Activated CD8-positive, alpha-beta memory T cell treated with anti-CD3 and anti-CD28 coated beads, Interleukin-2, amount 10 ng/mL, durations not matched to agents 7 days and 5 days (primary cell): ENCODE results near the gene ERC2. TPM values are rescaled to one million over a fixed set of nuclear protein-coding genes. Genes with fewer than 3 reads are reported as not detected.

Source experiments
- ATAC-seq: fragments of 150-1000 bp; cut with Tn5 transposase; one replicate; pipeline ENCODE4 v1.10.0; 2021; ENCODE audit warnings: moderate library complexity
- CTCF ChIA-PET: fragments of 350-600 bp; sonication (Branson Sonifier 250); formaldehyde crosslinking; loops from one replicate; lab custom pipeline; 2021; ENCODE audit warnings: antibody characterized with exemption; lab: Charles Lee
- DNase-seq: peaks from one replicate; pipeline ENCODE4 v3.0.0-alpha.2; 2020
- H3K27ac Mint-ChIP-seq: one replicate; pipeline ENCODE4 v1.8.0; 2021; ENCODE audit warnings: mild to moderate bottlenecking, mixed read lengths
- H3K27me3 Mint-ChIP-seq: one replicate; pipeline ENCODE4 v1.8.0; 2021; ENCODE audit warnings: mixed read lengths
- H3K36me3 Mint-ChIP-seq: one replicate; pipeline ENCODE4 v1.8.0; 2021; ENCODE audit warnings: mild to moderate bottlenecking, mixed read lengths
- H3K4me1 Mint-ChIP-seq: one replicate; pipeline ENCODE4 v1.8.0; 2021; ENCODE audit warnings: mixed read lengths
- H3K4me3 Mint-ChIP-seq: one replicate; pipeline ENCODE4 v1.8.0; 2021; ENCODE audit warnings: mild to moderate bottlenecking, moderate library complexity, mixed read lengths
- H3K9me3 Mint-ChIP-seq: one replicate; pipeline ENCODE4 v1.8.0; 2022; ENCODE audit warnings: low read depth, mixed read lengths
- total RNA-seq, 2 experiments: library from RNA; stranded (reverse); gene quantifications; one replicate each; pipeline ENCODE4 v1.2.3, GENCODE V29; 2021

ERC2 gene
- total RNA-seq, 2 experiments from 2014 or later, result not detected

- H3K36me3 Mint-ChIP-seq, result no peaks in the 10 kb centered on the region
- DNase-seq (no peak), ATAC-seq (no peak)
- CTCF ChIA-PET, result no interaction called here
- H3K9me3 Mint-ChIP-seq, result no peaks in the 10 kb centered on the region
- no peak overlapping the region for H3K4me3 Mint-ChIP-seq
- peaks cover 18% of the 10 kb centered on the region for H3K27me3 Mint-ChIP-seq
- H3K27ac Mint-ChIP-seq, result no peak overlapping the region
- H3K4me1 Mint-ChIP-seq, result no peaks in the 10 kb centered on the region
These were observed 158.8 kb downstream of the ERC2 start for GRCh38 chr3:56309465-56309864.

- no peak overlapping the region for H3K27ac Mint-ChIP-seq
- no peak overlapping the region for H3K4me3 Mint-ChIP-seq
- H3K27me3 Mint-ChIP-seq, result peaks cover 21% of the 10 kb centered on the region
- no peaks in the 10 kb centered on the region for H3K9me3 Mint-ChIP-seq
- peaks cover 3% of the 10 kb centered on the region for H3K4me1 Mint-ChIP-seq
- CTCF ChIA-PET, result interaction anchor here (1.0 kb wide), 1 partner anchor 48 kb away, joined by 3 read pairs; no protein-coding TSS in a partner anchor
- no peaks in the 10 kb centered on the region for H3K36me3 Mint-ChIP-seq
- ATAC-seq (no peak), DNase-seq (no peak)
These were observed 159.8 kb downstream of the ERC2 start for GRCh38 chr3:56308471-56308870.

- ATAC-seq (no peak), DNase-seq (no peak)
- Mint-ChIP-seq H3K27ac (no peak overlapping the region), H3K4me3 (no peak overlapping the region), H3K9me3 (no peaks in the 10 kb centered on the region), H3K27me3 (peaks cover 28% of the 10 kb centered on the region), H3K36me3 (no peaks in the 10 kb centered on the region), H3K4me1 (peaks cover 3% of the 10 kb centered on the region)
- CTCF ChIA-PET, result interaction anchor here (1.1 to 1.4 kb wide), 3 partner anchors 10 to 14 kb away, joined by 3 to 6 read pairs (median 5); no protein-coding TSS in a partner anchor
These were observed 164.2 kb downstream of the ERC2 start for GRCh38 chr3:56304069-56304468.

DNA sequence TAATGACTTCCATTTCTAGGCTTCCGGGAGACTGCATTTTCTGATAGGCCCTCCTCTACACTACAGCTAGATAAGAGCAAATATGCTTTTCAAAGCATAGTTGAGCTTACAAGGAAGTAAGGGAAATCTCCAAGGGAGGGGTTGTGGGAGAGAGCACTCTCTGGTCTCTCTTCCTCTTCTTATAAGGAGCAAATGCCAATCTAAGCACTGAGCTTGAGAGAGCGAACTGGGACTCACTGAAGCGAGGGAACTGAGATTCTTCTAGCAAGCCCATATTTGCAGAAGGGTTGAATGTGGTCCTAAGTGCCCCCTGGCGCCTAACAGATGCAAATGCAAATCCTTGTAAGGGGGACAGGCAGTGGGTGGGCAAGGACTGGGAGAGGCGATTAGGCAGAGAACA lies 164.8 kb downstream of the ERC2 start:
- Mint-ChIP-seq H3K4me1 (peaks cover 3% of the 10 kb centered on the region), H3K4me3 (no peak overlapping the region), H3K36me3 (no peaks in the 10 kb centered on the region), H3K27me3 (peaks cover 24% of the 10 kb centered on the region), H3K27ac (no peak overlapping the region), H3K9me3 (no peaks in the 10 kb centered on the region)
- CTCF ChIA-PET, result interaction anchor here (0.7 to 1.4 kb wide), 5 partner anchors 9 to 100 kb away, joined by 3 to 6 read pairs (median 4); no protein-coding TSS in a partner anchor
- ATAC-seq (peak; percentile 45), DNase-seq (peak; percentile 46)

DNA sequence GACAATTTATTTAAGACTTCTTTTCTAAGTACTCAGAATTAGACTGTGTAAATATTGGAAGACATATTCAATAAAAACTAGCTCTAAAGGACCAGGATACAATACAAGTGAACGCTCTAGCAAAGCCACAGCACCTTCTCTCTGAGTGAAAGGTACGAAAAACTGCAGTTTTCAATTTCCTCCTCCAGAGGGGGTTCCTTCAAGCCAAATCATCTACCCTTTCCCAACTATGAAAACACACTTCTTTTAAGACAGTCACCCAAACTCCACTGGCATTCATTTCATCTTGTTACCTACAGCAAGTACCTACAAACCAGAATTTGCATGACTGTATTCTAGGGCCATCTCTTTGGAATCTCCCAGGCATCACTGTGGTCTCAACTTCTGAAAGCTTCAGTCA lies 165.8 kb downstream of the ERC2 start:
- CTCF ChIA-PET, result interaction anchor here (1.1 to 1.5 kb wide), 2 partner anchors 51 to 99 kb away, joined by 4 to 5 read pairs; no protein-coding TSS in a partner anchor
- H3K27ac Mint-ChIP-seq, result no peak overlapping the region
- H3K27me3 Mint-ChIP-seq, result peaks cover 17% of the 10 kb centered on the region
- DNase-seq, result no peak
- H3K36me3 Mint-ChIP-seq, result no peaks in the 10 kb centered on the region
- no peak overlapping the region for H3K4me3 Mint-ChIP-seq
- peaks cover 3% of the 10 kb centered on the region for H3K4me1 Mint-ChIP-seq
- no peak for ATAC-seq
- no peaks in the 10 kb centered on the region for H3K9me3 Mint-ChIP-seq

DNA sequence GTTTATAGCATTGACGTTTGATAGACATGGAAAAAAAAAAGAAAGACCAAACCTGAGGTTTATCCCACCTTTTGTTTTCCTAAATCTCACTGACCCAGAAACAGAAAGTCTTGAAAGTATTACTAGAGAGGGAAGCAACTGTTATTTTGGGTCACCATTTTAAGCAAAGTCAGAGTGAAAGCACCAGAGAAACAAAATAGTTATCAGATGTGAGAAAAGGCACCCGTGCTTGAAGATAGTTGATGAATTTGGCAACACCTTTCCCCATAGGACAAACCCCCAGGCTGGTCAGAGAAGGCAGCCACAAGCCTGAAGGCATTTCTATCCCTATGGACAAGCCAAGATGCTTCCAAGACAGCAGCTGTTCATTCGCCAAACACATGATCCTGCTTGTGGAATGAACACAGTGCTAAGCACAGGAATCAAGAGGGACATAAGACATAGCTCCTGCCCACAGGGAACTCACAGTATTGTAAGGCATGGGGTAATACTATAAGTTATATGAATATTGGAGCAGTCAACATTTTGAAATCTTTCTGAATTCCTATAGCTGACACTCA lies 170.9 kb downstream of the ERC2 start:
- no peaks in the 10 kb centered on the region for H3K9me3 Mint-ChIP-seq
- no peak for DNase-seq
- peaks cover 8% of the 10 kb centered on the region for H3K4me1 Mint-ChIP-seq
- H3K36me3 Mint-ChIP-seq, result no peaks in the 10 kb centered on the region
- no peak overlapping the region for H3K4me3 Mint-ChIP-seq
- H3K27ac Mint-ChIP-seq, result no peak overlapping the region
- ATAC-seq, result no peak
- CTCF ChIA-PET, result no interaction called here
- H3K27me3 Mint-ChIP-seq, result peaks cover 11% of the 10 kb centered on the region

DNA sequence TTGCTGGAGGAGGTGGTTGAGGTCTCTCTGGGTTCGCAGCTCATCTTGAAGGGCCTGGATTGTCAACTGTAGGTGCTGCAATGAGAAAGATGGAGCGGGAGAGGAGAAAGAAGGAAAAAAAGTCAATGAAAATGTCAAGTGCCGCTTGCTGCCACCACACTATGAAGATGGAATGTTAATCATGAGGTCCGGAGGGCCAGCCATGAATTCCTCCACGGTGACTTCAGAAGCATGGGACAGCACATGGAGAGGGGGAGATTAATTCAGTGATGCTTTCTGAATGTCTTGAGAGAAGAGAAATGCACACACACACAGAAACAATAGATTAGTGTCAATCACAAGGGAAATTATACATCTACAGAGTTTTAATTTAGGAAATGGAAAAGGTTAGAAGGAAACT lies 171.9 kb downstream of the ERC2 start:
- DNase-seq (no peak), ATAC-seq (no peak)
- no peak overlapping the region for H3K27ac Mint-ChIP-seq
- peaks cover 11% of the 10 kb centered on the region for H3K27me3 Mint-ChIP-seq
- no peaks in the 10 kb centered on the region for H3K9me3 Mint-ChIP-seq
- H3K36me3 Mint-ChIP-seq, result no peaks in the 10 kb centered on the region
- H3K4me1 Mint-ChIP-seq, result peaks cover 13% of the 10 kb centered on the region
- no peak overlapping the region for H3K4me3 Mint-ChIP-seq
- CTCF ChIA-PET, result no interaction called here

DNA sequence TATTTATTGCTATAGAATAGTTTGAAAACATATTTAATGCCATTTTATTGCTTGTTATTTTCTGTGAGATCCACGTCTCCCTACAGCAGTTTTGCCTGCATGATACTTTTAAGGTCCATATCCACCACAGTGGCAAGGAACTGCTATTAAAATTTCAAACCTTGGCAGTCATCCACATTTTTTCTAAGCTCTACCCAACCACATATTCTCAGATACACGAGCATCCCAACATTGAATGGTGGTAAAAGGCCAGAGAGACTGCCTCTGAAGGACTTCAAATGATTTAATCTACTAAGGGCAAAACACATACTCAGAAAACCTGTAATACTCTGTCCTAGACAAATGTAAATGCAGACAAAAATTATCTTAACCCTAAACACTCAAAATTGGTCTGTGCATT lies 173.1 kb downstream of the ERC2 start:
- no peak overlapping the region for H3K27ac Mint-ChIP-seq
- peaks cover 23% of the 10 kb centered on the region for H3K4me1 Mint-ChIP-seq
- DNase-seq (no peak), ATAC-seq (no peak)
- no peaks in the 10 kb centered on the region for H3K36me3 Mint-ChIP-seq
- H3K4me3 Mint-ChIP-seq, result no peak overlapping the region
- peaks cover 9% of the 10 kb centered on the region for H3K27me3 Mint-ChIP-seq
- H3K9me3 Mint-ChIP-seq, result no peaks in the 10 kb centered on the region
- CTCF ChIA-PET, result no interaction called here

DNA sequence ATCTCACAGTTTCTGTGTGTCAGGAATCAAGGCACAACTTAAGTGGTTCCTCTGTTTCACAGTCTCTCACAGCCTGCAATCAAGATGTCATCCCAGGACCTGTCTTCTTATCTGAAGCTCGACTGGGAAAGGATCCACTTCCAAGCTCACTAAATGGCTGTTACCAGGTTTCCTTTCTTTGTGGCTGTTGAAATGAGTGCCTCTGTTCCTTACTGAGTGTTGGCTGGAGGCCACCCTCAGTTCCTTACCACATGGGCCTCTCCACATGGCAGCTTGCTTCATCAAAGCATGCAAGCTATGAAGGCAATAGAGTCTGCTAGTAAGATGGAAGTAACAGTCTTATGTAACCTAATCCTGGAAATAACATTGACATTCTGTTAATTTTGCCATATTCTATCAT lies 174.0 kb downstream of the ERC2 start:
- H3K27me3 Mint-ChIP-seq, result peaks cover 9% of the 10 kb centered on the region
- peaks cover 31% of the 10 kb centered on the region for H3K4me1 Mint-ChIP-seq
- CTCF ChIA-PET, result interaction anchor here (1.1 kb wide), 1 partner anchor 9 kb away, joined by 3 read pairs; no protein-coding TSS in a partner anchor
- no peak overlapping the region for H3K4me3 Mint-ChIP-seq
- no peaks in the 10 kb centered on the region for H3K9me3 Mint-ChIP-seq
- ATAC-seq (no peak), DNase-seq (no peak)
- H3K27ac Mint-ChIP-seq, result no peak overlapping the region
- H3K36me3 Mint-ChIP-seq, result no peaks in the 10 kb centered on the region

- Mint-ChIP-seq H3K27ac (peak overlapping the region; percentile 17), H3K36me3 (no peaks in the 10 kb centered on the region), H3K9me3 (no peaks in the 10 kb centered on the region), H3K27me3 (peaks cover 12% of the 10 kb centered on the region), H3K4me3 (no peak overlapping the region), H3K4me1 (peaks cover 34% of the 10 kb centered on the region)
- peak; percentile 35 for ATAC-seq
- no peak for DNase-seq
- CTCF ChIA-PET, result interaction anchor here (1.1 kb wide), 1 partner anchor 12 kb away, joined by 5 read pairs; no protein-coding TSS in a partner anchor
These were observed 176.3 kb downstream of the ERC2 start for GRCh38 chr3:56291953-56292352.

DNA sequence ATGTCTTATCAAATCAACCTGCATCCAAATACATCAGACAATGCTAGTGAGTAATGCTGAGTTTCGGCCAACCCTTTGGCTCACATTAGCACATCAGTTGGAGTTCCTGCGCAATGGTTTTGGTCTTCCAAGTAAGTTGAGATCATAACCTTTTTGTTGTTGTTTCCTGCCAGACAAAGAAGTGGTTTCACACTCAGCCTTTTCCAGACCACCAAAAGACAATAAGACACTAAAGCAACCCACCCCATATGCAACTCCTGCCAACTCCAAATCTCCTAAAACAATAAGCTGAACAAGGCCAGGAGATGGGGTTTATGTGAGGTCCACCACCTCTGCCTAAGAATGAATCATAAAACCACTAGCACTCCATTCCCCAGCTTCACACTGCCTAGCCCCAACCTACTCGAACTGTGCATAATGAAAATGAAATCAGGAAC lies 177.0 kb downstream of the ERC2 start:
- Mint-ChIP-seq H3K9me3 (no peaks in the 10 kb centered on the region), H3K36me3 (no peaks in the 10 kb centered on the region), H3K27me3 (peaks cover 10% of the 10 kb centered on the region), H3K4me1 (peaks cover 34% of the 10 kb centered on the region), H3K4me3 (no peak overlapping the region), H3K27ac (peak overlapping the region; percentile 7)
- CTCF ChIA-PET, result no interaction called here
- ATAC-seq, result peak; percentile 86
- DNase-seq, result peak; percentile 53

GRCh38 chr3:56290374-56290773 lies 177.9 kb downstream of the ERC2 start:
- H3K4me1 Mint-ChIP-seq, result peaks cover 30% of the 10 kb centered on the region
- peaks cover 7% of the 10 kb centered on the region for H3K27me3 Mint-ChIP-seq
- H3K9me3 Mint-ChIP-seq, result no peaks in the 10 kb centered on the region
- ATAC-seq (no peak), DNase-seq (no peak)
- H3K27ac Mint-ChIP-seq, result no peak overlapping the region
- CTCF ChIA-PET, result interaction anchor here (1.7 kb wide), 1 partner anchor 13 kb away, joined by 6 read pairs; no protein-coding TSS in a partner anchor
- no peak overlapping the region for H3K4me3 Mint-ChIP-seq
- no peaks in the 10 kb centered on the region for H3K36me3 Mint-ChIP-seq

GRCh38 chr3:56288258-56288657 lies 180.0 kb downstream of the ERC2 start:
- Mint-ChIP-seq H3K27me3 (peaks cover 14% of the 10 kb centered on the region), H3K4me3 (no peak overlapping the region), H3K36me3 (no peaks in the 10 kb centered on the region), H3K4me1 (peaks cover 30% of the 10 kb centered on the region), H3K27ac (no peak overlapping the region), H3K9me3 (no peaks in the 10 kb centered on the region)
- DNase-seq (no peak), ATAC-seq (no peak)
- CTCF ChIA-PET, result no interaction called here

DNA sequence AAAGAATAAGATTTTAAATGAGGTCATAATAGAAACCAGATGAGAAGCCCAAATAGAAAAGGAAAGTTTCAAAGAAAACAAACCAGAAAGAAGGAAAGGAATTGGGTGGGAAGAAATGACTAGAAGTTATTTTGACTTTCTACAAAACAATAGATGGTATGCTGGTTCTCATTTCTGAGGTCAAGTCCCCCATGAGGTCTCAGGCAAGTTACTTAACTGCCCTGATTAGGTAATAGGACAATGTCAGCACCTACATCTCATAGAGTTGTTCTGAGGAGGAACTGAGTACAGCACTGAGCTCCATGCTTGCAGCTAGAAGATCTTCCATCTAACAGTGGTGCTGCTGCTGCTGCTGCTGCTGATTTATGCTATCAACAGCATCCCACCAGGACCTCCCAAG lies 185.9 kb downstream of the ERC2 start:
- no peak for DNase-seq
- CTCF ChIA-PET, result no interaction called here
- H3K4me3 Mint-ChIP-seq, result no peak overlapping the region
- peaks cover 29% of the 10 kb centered on the region for H3K27me3 Mint-ChIP-seq
- H3K27ac Mint-ChIP-seq, result no peak overlapping the region
- no peaks in the 10 kb centered on the region for H3K9me3 Mint-ChIP-seq
- no peak for ATAC-seq
- no peaks in the 10 kb centered on the region for H3K36me3 Mint-ChIP-seq
- H3K4me1 Mint-ChIP-seq, result no peaks in the 10 kb centered on the region
